HEK293T (cell line): ENCODE measurements around the gene PROM2.

ENCODE experiments used
- CTCF ChIA-PET: fragments of 350-600 bp; formaldehyde crosslinking; extraction: SDS; loops from one replicate; lab custom pipeline; 2021; ENCODE audit warnings: antibody characterized with exemption, inconsistent platforms; lab: Yijun Ruan, JAX
- POLR2A ChIA-PET: fragments of 350-600 bp; formaldehyde crosslinking; extraction: SDS; loops from one replicate; lab custom pipeline; 2020; ENCODE audit warnings: antibody characterized with exemption, inconsistent platforms; lab: Yijun Ruan, JAX
- DNase-seq: peaks from one replicate; pipeline ENCODE4 v3.0.0; 2012; ENCODE audit warnings: mixed read lengths; ENCODE audit errors: extremely low spot score
- ARNT ChIP-seq: fragments of 450-650 bp; IDR thresholded peaks from 2 replicates; pipeline ENCODE4 v1.6.1; 2017; ENCODE audit warnings: mild to moderate bottlenecking
- BHLHE40 ChIP-seq: fragments of 450-650 bp; IDR thresholded peaks from 2 replicates; pipeline ENCODE4 v1.6.1; 2016; ENCODE audit warnings: mild to moderate bottlenecking, moderate library complexity, borderline replicate concordance
- CTBP1 ChIP-seq: fragments of 450-650 bp; IDR thresholded peaks from 2 replicates; pipeline ENCODE4 v1.6.1; 2016; ENCODE audit warnings: borderline replicate concordance
- ELF4 ChIP-seq: fragments of 450-650 bp; IDR thresholded peaks from 2 replicates; pipeline ENCODE4 v1.6.1; 2017; ENCODE audit warnings: antibody characterized with exemption
- FOXA1 ChIP-seq: fragments of 450-650 bp; IDR thresholded peaks from 2 replicates; pipeline ENCODE4 v1.6.1; 2016; ENCODE audit warnings: mild to moderate bottlenecking
- FOXK2 ChIP-seq: fragments of 450-650 bp; IDR thresholded peaks from 2 replicates; pipeline ENCODE4 v1.6.1; 2016; ENCODE audit warnings: mild to moderate bottlenecking
- FOXM1 ChIP-seq: fragments of 450-650 bp; IDR thresholded peaks from 2 replicates; pipeline ENCODE4 v1.6.1; 2017; ENCODE audit warnings: mild to moderate bottlenecking, borderline replicate concordance
- HDGF ChIP-seq: fragments of 450-650 bp; IDR thresholded peaks from 2 replicates; pipeline ENCODE4 v1.6.1; 2017; ENCODE audit warnings: antibody characterized with exemption, borderline replicate concordance
- L3MBTL2 ChIP-seq: fragments of 450-650 bp; conservative IDR thresholded peaks from 2 replicates; pipeline ENCODE4 v1.6.1; 2016; ENCODE audit warnings: mild to moderate bottlenecking
- LEF1 ChIP-seq: fragments of 450-650 bp; IDR thresholded peaks from 2 replicates; pipeline ENCODE4 v1.6.1; 2017; ENCODE audit warnings: mild to moderate bottlenecking, borderline replicate concordance
- NFRKB ChIP-seq: fragments of 450-650 bp; IDR thresholded peaks from 2 replicates; pipeline ENCODE4 v1.6.1; 2016; ENCODE audit warnings: mild to moderate bottlenecking, moderate library complexity
- SP1 ChIP-seq: fragments of 450-650 bp; IDR thresholded peaks from 2 replicates; pipeline ENCODE4 v1.6.1; 2017
- SUZ12 ChIP-seq: fragments of 450-650 bp; IDR thresholded peaks from 2 replicates; pipeline ENCODE4 v1.6.1; 2016; ENCODE audit warnings: mild to moderate bottlenecking
- TARDBP ChIP-seq: fragments of 450-650 bp; IDR thresholded peaks from 2 replicates; pipeline ENCODE4 v1.6.1; 2016
- ZNF384 ChIP-seq: fragments of 450-650 bp; IDR thresholded peaks from 2 replicates; pipeline ENCODE4 v1.6.1; 2016
- TF ChIP-seq, protein P1 (sequence below): fragments of 450-650 bp; IDR thresholded peaks from 2 replicates; pipeline ENCODE4 v1.6.1; 2016

The PROM2 gene

DNA sequence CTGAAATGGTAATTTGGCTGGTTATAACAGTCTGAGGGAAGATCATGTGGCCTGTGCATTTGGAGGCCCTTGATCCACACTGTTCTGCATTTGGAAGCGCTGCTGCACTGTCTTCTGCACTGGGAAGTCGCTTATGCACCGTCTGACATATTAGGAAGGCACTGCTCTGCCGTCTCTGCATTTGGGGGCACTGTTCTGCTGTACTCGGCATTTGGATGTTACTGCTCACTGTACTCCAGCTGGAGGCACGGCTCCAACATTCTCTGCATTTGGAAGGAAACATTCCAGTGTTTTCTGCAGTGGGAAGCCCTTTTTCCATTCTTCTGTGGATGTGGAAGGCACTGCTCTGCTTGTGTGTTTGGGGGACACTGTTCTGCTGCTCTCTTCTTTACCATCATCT is 9.6 kb upstream of the PROM2 start:
- DNase-seq = no peak
- CTCF ChIA-PET = no interaction called here
- TF ChIP-seq HDGF = no peak
- TF ChIP-seq, protein P1, sequence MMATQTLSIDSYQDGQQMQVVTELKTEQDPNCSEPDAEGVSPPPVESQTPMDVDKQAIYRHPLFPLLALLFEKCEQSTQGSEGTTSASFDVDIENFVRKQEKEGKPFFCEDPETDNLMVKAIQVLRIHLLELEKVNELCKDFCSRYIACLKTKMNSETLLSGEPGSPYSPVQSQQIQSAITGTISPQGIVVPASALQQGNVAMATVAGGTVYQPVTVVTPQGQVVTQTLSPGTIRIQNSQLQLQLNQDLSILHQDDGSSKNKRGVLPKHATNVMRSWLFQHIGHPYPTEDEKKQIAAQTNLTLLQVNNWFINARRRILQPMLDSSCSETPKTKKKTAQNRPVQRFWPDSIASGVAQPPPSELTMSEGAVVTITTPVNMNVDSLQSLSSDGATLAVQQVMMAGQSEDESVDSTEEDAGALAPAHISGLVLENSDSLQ = no peak
- TF ChIP-seq FOXK2 = no peak
- no peak for TF ChIP-seq SUZ12
- TF ChIP-seq L3MBTL2 = no peak
- TF ChIP-seq ZNF384 = no peak
- no peak for TF ChIP-seq LEF1
- no peak for TF ChIP-seq FOXM1
- TF ChIP-seq FOXA1 = no peak
- TF ChIP-seq CTBP1 = no peak
- TF ChIP-seq SP1 = no peak
- TF ChIP-seq NFRKB = no peak
- POLR2A ChIA-PET = no interaction called here

DNA sequence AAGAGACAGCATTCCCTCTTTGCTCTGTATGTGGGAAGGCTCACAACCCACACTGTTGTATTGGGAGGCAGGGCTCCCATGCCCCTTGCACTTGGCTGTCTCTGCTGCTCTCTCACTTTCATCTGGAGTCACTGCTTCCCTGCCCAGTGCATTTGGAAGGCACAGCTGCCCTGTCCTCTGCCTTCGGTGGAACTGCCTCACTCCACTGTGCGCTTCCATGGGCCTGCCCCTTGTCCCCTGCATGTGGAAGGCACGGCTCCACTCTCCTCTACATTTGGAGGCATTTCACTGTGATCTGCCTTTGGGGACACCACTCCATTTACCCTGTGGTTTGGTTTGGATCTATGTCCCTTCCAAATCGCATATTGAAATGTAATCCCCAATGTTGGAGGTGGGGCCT is 9.1 kb upstream of the PROM2 start:
- POLR2A ChIA-PET = no interaction called here
- DNase-seq = no peak

DNA sequence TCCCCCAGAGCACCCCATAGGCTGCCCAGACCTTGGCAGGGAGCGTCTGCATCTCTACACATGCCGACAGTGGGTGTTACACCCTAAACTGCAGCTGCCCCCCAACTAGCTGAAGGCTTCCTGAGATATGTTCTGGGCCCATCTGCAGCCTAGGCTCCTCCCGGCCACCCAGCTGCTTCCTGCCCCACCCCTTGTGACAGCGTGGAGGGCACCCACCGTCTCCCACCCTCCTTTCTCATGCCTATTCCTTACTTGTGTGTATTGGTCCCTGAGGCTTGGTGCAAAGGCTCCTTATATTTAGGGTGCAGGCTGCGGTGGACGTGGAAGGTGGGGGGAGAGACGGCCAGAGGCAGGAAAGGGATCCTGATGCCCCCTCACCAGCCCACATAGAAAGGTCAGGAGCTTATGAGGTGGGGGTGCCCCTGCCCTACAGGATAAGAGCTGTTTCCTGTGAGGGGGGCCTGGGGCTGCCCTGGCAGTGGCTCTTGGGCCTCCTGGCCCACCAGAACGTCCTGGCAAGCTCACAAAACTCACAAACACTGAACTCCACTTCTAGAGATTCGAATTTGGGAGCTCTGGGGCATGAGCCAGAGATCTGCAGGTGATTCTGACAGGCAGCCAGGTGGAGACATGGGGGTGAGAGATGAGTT is 7.3 kb upstream of the PROM2 start:
- no peak for DNase-seq
- ChIA-PET CTCF (interaction anchor here (1.6 kb wide), 1 partner anchor 11 kb away, joined by 3 read pairs; no protein-coding TSS in a partner anchor), POLR2A (interaction anchor here (1.2 kb wide), 1 partner anchor 10 kb away, joined by 3 read pairs; no protein-coding TSS in a partner anchor)
- no peak for TF ChIP-seq ELF4
- TF ChIP-seq, protein P1 = no peak
- TF ChIP-seq FOXA1 = no peak
- TF ChIP-seq HDGF = no peak
- no peak for TF ChIP-seq ZNF384
- TF ChIP-seq FOXM1 = no peak
- TF ChIP-seq SP1 = no peak
- TF ChIP-seq FOXK2 = no peak
- no peak for TF ChIP-seq CTBP1
- TF ChIP-seq ARNT = no peak
- no peak for TF ChIP-seq NFRKB
- no peak for TF ChIP-seq LEF1
- no peak for TF ChIP-seq TARDBP
- no peak for TF ChIP-seq L3MBTL2
- no peak for TF ChIP-seq BHLHE40
- TF ChIP-seq SUZ12 = no peak

More for the DNA sequence above, 9.1 kb upstream of the PROM2 start:
- no peak for TF ChIP-seq BHLHE40
- TF ChIP-seq L3MBTL2 = no peak
- no peak for TF ChIP-seq ELF4
- CTCF ChIA-PET = interaction anchor here (1.6 kb wide), 1 partner anchor 12 kb away, joined by 3 read pairs; no protein-coding TSS in a partner anchor

- CTCF ChIA-PET = no interaction called here
- TF ChIP-seq SUZ12 (no peak), NFRKB (no peak), TARDBP (no peak), ARNT (no peak), BHLHE40 (no peak), LEF1 (no peak), FOXK2 (no peak), FOXA1 (no peak), SP1 (no peak), ELF4 (no peak), FOXM1 (no peak), ZNF384 (no peak), CTBP1 (no peak), L3MBTL2 (no peak), HDGF (no peak)
- TF ChIP-seq, protein P1 = no peak
- POLR2A ChIA-PET = interaction anchor here (1.2 kb wide), 1 partner anchor 9 kb away, joined by 3 read pairs; no protein-coding TSS in a partner anchor
- DNase-seq = no peak
These were observed 6.6 kb upstream of the PROM2 start for GRCh38 chr2:95267458-95268210.

DNA sequence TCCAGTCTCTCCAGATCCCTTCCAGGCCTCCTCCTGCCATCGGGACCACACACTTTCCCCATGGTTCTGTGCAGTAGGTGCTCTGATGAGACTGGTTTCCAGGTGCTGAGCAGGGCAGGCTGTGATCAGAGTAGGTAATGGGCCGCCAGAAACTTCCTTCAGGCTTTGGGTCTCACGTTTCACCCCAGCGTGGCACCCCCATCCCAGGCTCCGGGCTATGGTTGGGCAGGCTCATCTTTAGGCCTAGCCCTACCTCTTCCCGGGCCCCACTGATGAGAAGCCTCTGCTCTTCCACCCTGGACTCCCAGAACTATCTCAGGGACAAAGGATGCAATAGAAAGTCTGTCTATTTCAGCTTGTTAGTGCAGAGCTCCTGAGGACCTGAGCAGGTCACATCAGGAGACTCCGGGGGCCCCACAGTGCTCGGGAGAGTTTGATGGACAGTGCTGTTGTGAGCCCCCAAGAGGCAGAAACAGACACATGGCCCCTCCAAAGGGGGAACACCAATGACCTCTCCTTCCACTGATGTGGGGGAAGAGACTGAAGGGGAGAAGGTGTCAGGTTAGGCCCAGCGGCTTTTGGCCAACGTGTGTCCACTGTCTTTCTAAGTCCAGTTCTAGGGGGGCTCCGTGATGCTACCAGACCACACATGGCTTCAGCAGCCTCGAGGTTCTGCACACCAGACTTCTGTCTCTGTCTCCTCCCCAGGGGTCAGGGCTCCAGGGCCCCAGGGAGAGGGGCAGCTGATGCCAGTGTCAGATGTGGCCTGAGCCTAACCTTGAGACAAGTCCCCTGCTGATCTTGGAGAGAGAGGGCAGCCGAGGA is 5.8 kb upstream of the PROM2 start:
- ChIA-PET CTCF (no interaction called here), POLR2A (no interaction called here)
- no peak for DNase-seq
- TF ChIP-seq ZNF384 (no peak), SUZ12 (no peak), TARDBP (no peak), LEF1 (no peak), HDGF (no peak), FOXK2 (no peak), CTBP1 (no peak), BHLHE40 (no peak), L3MBTL2 (no peak), ARNT (no peak), FOXA1 (no peak), SP1 (no peak)
- TF ChIP-seq, protein P1 = no peak
